ENCODE data around the gene TMEM221. TPM values are rescaled to one million over a fixed set of nuclear protein-coding genes. Genes with fewer than 3 reads are reported as not detected.
A peak's percentile ranks its signal among the peaks of the same experiment; 100 is the strongest.

TMEM221 gene
- total RNA-seq, 1 donor from 2014 or later = 0.30 TPM

DNA sequence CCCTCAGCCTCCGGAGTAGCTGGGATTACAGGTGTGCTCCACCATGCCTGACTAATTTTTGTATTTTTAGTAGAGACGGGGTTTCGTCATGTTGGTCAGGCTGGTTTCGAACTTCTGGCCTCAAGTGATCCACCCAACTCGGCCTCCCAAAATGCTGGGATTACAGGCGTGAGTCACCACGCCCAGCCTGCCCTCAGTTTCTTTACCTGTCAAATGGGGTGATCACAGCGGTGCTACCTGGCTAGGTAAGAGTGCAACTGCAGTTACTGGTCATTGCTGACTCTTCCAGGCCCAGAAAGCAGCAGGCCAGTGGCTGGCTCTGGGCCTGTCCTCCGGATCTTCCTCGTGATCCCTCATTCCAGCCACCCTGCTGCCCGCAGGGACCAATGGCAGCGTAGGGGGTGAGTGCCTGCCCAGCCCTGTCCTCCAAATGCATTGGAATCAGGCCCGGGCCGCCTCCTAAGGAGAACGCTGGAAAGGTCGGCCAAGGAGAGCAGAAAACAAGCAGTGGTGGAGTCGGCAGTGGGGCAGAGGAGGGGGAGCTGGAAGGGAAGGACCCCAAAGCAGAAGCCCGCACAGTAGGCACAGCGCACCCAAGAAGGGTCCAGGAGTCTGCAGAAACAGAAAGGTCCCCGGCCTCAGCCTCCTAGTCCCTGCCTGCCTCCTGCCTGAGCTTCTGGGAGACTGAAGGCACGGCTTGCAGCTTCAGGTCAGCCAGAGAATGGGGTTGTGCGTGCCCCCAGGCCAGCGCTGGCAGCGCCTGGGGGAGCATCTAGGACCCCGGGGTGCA, 20.0 kb upstream of the TMEM221 start:
- DNase-seq (ENCODE audit: extremely low spot score, unreplicated experiment) = no peak
- peak overlapping the region; percentile 93 for H3K4me3 Mint-ChIP-seq (ENCODE audit: unreplicated experiment)

DNA sequence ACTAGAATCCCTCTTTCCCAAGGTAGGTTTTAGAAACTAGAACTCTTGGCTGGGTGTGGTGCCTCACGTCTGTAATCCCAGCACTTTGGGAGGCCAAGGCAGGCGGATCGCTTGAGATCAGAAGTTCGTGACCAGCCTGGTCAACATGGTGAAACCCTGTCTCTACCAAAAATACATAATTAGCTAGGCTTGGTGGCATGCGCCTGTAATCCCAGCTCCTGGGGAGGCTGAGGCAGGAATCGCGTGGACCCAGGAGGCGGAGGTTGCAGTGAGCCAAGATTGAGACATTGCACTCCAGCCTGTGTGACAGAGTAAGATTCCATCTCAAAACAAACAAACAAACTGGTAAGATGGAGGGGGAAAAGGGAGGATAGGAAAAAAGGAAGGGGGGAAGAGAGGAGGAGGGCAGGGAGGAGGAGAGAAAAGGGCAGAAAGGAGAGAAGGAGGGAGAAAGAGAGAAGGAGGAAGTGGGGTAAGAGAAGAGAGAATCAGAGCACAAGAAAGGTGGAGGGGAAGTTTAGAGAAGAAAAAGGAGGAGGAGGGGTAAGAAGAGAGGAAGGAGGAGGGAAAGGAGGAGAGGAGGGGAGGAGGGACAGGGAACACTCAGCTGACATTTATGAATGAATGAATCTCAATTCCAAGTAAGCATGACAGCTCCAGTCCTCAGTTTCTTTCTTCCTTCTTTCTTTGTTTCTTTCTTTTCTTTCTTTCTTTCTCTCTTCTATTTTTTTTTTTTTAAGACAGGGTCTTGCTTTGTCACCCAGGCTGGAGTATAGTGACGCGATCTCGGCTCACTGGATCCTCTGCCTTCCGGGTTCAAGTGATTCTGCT, 19.2 kb upstream of the TMEM221 start:
- TF ChIP-seq, protein P1, sequence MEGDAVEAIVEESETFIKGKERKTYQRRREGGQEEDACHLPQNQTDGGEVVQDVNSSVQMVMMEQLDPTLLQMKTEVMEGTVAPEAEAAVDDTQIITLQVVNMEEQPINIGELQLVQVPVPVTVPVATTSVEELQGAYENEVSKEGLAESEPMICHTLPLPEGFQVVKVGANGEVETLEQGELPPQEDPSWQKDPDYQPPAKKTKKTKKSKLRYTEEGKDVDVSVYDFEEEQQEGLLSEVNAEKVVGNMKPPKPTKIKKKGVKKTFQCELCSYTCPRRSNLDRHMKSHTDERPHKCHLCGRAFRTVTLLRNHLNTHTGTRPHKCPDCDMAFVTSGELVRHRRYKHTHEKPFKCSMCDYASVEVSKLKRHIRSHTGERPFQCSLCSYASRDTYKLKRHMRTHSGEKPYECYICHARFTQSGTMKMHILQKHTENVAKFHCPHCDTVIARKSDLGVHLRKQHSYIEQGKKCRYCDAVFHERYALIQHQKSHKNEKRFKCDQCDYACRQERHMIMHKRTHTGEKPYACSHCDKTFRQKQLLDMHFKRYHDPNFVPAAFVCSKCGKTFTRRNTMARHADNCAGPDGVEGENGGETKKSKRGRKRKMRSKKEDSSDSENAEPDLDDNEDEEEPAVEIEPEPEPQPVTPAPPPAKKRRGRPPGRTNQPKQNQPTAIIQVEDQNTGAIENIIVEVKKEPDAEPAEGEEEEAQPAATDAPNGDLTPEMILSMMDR (IDR thresholded peaks at IDR 0.05) = no peak
- no peaks in the 10 kb centered on the region for H3K27me3 Mint-ChIP-seq (ENCODE audit: unreplicated experiment)
- DNase-seq (ENCODE audit: extremely low spot score, unreplicated experiment) = no peak
- no peaks in the 10 kb centered on the region for H3K36me3 Mint-ChIP-seq (ENCODE audit: unreplicated experiment)
- no peak overlapping the region for H3K27ac Mint-ChIP-seq (ENCODE audit: unreplicated experiment)
- H3K9me3 Mint-ChIP-seq (ENCODE audit: unreplicated experiment) = no peaks in the 10 kb centered on the region
- peaks cover 26% of the 10 kb centered on the region for H3K4me1 Mint-ChIP-seq (ENCODE audit: unreplicated experiment)
- no peak overlapping the region for H3K4me3 Mint-ChIP-seq (ENCODE audit: unreplicated experiment)

More for the DNA sequence above, 20.0 kb upstream of the TMEM221 start:
- H3K4me1 Mint-ChIP-seq (ENCODE audit: unreplicated experiment) = peaks cover 28% of the 10 kb centered on the region
- H3K36me3 Mint-ChIP-seq (ENCODE audit: unreplicated experiment) = no peaks in the 10 kb centered on the region
- H3K27ac Mint-ChIP-seq (ENCODE audit: unreplicated experiment) = peak overlapping the region; percentile 96
- H3K27me3 Mint-ChIP-seq (ENCODE audit: unreplicated experiment) = no peaks in the 10 kb centered on the region
- TF ChIP-seq, protein P1 (IDR thresholded peaks at IDR 0.05) = no peak
- no peaks in the 10 kb centered on the region for H3K9me3 Mint-ChIP-seq (ENCODE audit: unreplicated experiment)

DNA sequence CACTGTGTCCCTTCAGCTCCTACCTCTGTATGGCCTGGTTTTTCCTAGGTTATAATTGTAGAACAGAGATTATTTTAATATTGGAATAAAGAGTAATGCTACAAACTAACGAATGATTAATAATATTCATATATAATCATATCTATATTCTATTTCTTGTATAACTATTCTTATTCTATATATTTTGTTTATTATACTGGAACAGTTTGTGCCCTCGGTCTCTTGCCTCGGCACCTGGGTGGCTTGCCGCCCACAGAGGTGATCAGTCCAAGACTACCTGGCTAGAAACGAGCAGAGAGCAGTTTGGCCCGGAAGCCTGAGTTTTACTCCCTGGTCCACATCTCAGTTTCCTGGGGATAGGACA, 18.0 kb upstream of the TMEM221 start:
- Mint-ChIP-seq H3K27me3 (ENCODE audit: unreplicated experiment) (no peaks in the 10 kb centered on the region), H3K9me3 (ENCODE audit: unreplicated experiment) (no peaks in the 10 kb centered on the region), H3K36me3 (ENCODE audit: unreplicated experiment) (no peaks in the 10 kb centered on the region), H3K27ac (ENCODE audit: unreplicated experiment) (no peak overlapping the region), H3K4me3 (ENCODE audit: unreplicated experiment) (no peak overlapping the region), H3K4me1 (ENCODE audit: unreplicated experiment) (peaks cover 20% of the 10 kb centered on the region)
- DNase-seq (ENCODE audit: extremely low spot score, unreplicated experiment) = no peak
- TF ChIP-seq, protein P1 (IDR thresholded peaks at IDR 0.05) = no peak

DNA sequence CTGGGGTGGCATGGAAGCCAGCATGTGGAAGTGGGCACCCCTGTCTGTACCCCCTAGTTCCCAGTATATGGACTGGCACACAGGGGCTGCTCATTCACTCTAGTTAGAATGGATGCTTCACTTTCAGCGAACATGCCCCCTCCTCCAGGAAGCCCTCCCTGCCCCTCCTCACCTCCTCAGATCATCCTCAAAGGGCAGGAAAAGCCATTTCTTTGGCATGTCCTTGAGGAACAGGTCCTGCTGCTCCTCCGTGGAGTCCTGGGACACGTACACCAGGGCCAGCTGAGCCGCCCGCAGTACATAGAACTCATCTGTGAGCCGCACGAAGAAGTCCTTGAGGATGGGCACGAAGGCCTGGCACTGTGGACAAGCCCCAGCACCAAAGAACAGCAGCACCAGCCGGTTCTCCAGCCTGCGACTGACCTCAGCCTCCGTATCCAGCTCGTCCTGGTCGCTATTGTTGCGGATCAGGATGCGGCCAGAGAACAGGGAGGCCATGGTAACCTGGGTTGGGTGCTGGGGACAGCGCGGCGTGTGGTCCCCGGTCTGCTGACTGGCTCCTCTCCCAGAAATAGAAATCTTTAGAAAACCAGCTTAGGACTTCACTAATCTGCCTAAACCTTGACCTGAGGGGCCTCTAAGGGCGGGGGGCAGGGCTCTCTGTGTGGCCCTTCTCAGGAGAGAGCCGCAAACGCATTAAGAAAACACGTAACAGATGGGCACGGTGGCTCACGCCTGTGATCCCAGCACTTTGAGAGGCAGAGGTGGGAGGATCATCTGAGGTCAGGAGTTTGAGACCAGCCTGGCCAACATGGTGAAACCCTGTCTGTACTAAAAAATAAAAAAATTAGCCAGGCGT, 12.1 kb upstream of the TMEM221 start, which contains the start of gene NXNL1:
TSS of gene NXNL1 (minus strand) at position 555 of the 859 bp plus-strand sequence. CDS start at position 498, 57 bp downstream.
- DNase-seq (ENCODE audit: extremely low spot score, unreplicated experiment) = no peak
- Mint-ChIP-seq H3K27ac (ENCODE audit: unreplicated experiment) (no peak within 1 kb of the TSS), H3K4me3 (ENCODE audit: unreplicated experiment) (no peak within 1 kb of the TSS), H3K4me1 (ENCODE audit: unreplicated experiment) (peaks cover 6% of the 10 kb centered on the region), H3K9me3 (ENCODE audit: unreplicated experiment) (no peaks in the 10 kb centered on the region), H3K27me3 (ENCODE audit: unreplicated experiment) (peaks cover 14% of the 10 kb centered on the region), H3K36me3 (ENCODE audit: unreplicated experiment) (no peaks in the 10 kb centered on the region)
- TF ChIP-seq, protein P1 (IDR thresholded peaks at IDR 0.05) = no peak

All from osteocyte (in vitro differentiated cells).